GM18868 (cell line): ENCODE measurements around the gene SNX7.

Experiments used
- ATAC-seq: cut with Tn5 transposase; IDR thresholded peaks from one replicate; pipeline ENCODE4 v1.9.1; 2021; ENCODE audit warnings: mild to moderate bottlenecking, moderate library complexity; ENCODE audit not compliant: unreplicated experiment

SNX7 gene

DNA sequence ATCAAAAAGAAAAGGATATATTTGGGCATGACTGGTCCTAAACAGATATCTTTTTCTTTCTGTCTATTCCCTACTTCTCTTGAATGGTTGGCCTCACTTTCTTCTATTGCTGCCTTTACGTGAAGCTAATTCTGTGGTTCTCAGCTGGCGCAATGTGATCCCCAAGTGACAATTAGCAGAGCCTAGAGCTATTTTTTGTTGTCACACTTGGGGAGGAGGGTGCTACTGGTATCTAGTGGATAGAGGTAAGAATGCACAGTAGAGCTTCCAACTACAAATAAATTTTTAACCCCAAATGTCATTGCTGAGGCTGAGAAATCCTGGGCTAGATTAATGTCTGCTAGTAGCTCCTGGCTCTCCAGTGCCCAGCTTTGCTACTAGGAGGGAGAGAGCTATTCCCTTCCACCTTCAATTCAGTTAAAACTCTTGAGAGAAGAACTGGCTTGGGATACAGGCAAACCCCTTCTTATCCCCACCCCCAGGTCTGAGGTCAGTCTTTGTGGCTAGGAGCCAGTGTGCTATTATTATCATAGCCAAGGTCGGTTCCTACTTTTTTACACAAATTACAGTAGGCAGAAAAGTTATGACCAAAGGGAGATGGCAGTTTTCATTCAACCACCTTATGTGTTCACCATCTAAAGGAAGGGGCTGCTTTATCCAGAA lies 102.1 kb downstream of the SNX7 start:
- ATAC-seq, result no peak

GRCh38 chr1:98764485-98764884 lies 103.0 kb downstream of the SNX7 start:
- ATAC-seq, result no peak

GRCh38 chr1:98766255-98766654 lies 104.7 kb downstream of the SNX7 start:
- peak; percentile 97 for ATAC-seq

- ATAC-seq, result no peak
Measured at GRCh38 chr1:98769162-98769561, 107.6 kb downstream of the SNX7 start.

GRCh38 chr1:98781906-98782305 lies 120.4 kb downstream of the SNX7 start:
- ATAC-seq, result no peak

DNA sequence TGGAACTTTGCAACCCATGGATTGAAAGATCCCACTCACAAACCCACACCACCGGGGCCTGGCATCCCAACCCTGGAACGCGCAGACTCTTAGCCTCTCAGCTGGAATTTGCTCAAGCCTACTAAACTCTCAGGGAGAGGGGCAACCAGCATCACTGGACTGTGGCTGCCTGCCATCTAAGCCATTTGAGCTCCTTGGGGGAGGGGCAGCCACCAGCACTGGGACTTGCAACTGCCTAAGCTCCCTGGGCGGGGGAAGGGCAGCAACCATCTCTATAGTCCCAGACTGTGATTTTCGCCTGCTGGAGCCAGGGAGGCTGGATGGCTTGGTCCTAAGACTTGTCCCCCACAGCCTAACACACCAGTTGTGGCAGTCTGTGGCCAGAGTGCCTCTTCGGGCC lies 122.3 kb downstream of the SNX7 start:
- ATAC-seq, result no peak

DNA sequence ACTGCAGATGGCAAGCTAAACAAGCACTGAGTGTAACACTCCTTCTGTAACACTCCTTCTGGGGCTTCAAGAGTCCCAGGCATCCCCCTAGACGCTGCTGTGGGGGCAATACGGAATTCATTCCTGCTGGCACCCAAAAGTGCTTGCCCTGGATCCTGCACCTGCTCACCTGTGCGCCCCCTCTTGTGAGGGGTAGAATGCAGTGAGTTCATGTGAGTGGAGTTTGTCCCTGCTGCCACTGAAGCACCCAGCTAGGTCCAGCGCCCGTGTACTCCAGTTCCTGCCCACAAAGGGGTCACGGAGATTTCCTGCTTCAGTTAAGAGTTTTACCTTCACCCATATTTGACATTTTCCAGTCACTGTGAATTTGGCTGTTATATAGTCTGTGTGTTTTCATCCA lies 130.0 kb downstream of the SNX7 start:
- ATAC-seq, result no peak

- no peak for ATAC-seq
Measured at GRCh38 chr1:98792123-98792522, 130.6 kb downstream of the SNX7 start.

GRCh38 chr1:98793136-98793535 lies 131.6 kb downstream of the SNX7 start:
- no peak for ATAC-seq

GRCh38 chr1:98794196-98794886 lies 132.8 kb downstream of the SNX7 start:
- ATAC-seq, result peak; percentile 99

- no peak for ATAC-seq
Measured at GRCh38 chr1:98796049-98796448, 134.5 kb downstream of the SNX7 start.

DNA sequence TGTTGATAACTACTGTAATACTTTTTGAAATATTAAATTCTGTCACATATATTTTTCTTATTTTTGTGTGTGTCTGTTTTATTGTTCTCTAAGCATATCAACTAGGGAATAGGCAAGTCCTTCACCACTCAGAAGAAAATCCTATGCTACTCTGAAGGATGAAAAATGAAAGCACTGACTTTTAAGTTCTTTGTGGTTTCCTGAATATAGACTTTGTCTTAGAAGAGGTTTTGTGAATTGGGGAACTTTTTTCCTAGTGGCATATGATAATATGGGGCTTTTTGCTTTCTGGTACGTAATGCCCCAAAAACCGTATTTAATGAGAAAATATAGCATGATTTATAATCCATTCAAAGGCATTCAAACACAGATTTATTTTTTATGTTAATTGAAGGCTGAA lies 136.0 kb downstream of the SNX7 start:
- no peak for ATAC-seq
